H1 (cell line): ENCODE data around the gene APP. TPM values are rescaled to one million over a fixed set of nuclear protein-coding genes. Genes with fewer than 3 reads are reported as not detected.

ENCODE experiments used
- CTCF ChIA-PET: fragments of 300-600 bp; sonication (Branson Sonifier 250); formaldehyde crosslinking; loops from one replicate; lab custom pipeline; 2021; ENCODE audit not compliant: partially characterized antibody; lab: Charles Lee
- POLR2A ChIA-PET: fragments of 300-600 bp; sonication (Branson Sonifier 250); formaldehyde crosslinking; loops from one replicate; lab custom pipeline; 2021; ENCODE audit warnings: inconsistent platforms; ENCODE audit not compliant: partially characterized antibody; lab: Charles Lee
- DNase-seq, 2 experiments: peaks; one replicate each; pipeline versions ENCODE4 v3.0.0 to v3.0.0-alpha.2; 2010 to 2022; ENCODE audit warnings: low spot score in 2 of 2, low read depth in 1 of 2, mixed read lengths in 1 of 2
- FAIRE-seq: peaks from 2 replicates; lab custom pipeline; 2011; peaks lifted over from hg19 to GRCh38; lab: Jason Lieb, UNC
- H2AFZ ChIP-seq: 2 replicates; pipeline ENCODE4 v1.8.1; 2012; ENCODE audit warnings: low read length, inconsistent platforms
- H2AK5ac ChIP-seq: 2 replicates; pipeline ENCODE4 v1.6.1; 2013; ENCODE audit warnings: low read depth, low read length
- H2BK120ac ChIP-seq: replicated peaks from 2 replicates; pipeline ENCODE3; 2013; ENCODE audit warnings: low read depth, low read length, inconsistent platforms
- H2BK12ac ChIP-seq: 2 replicates; pipeline ENCODE4 v1.6.1; 2013; ENCODE audit warnings: low read depth, low read length
- H2BK15ac ChIP-seq: 2 replicates; pipeline ENCODE4 v1.6.1; 2013; ENCODE audit warnings: low read length
- H2BK20ac ChIP-seq: 2 replicates; pipeline ENCODE4 v1.6.1; 2013; ENCODE audit warnings: low read length
- H2BK5ac ChIP-seq: 2 replicates; pipeline ENCODE4 v1.6.1; 2013; ENCODE audit warnings: low read depth, low read length
- H3K14ac ChIP-seq: 2 replicates; pipeline ENCODE4 v1.6.1; 2013; ENCODE audit warnings: inconsistent platforms; ENCODE audit not compliant: insufficient read length
- H3K18ac ChIP-seq: 2 replicates; pipeline ENCODE4 v1.6.1; 2013; ENCODE audit warnings: low read length; ENCODE audit errors: extremely low read depth
- H3K23ac ChIP-seq: 2 replicates; pipeline ENCODE4 v1.6.1; 2013; ENCODE audit warnings: inconsistent platforms; ENCODE audit not compliant: insufficient read length
- H3K23me2 ChIP-seq: 2 replicates; pipeline ENCODE4 v1.6.1; 2013; ENCODE audit warnings: low read depth, low read length
- H3K27ac ChIP-seq: 2 replicates; pipeline ENCODE4 v1.6.1; 2011; ENCODE audit warnings: low read depth, low read length, inconsistent platforms
- H3K27me3 ChIP-seq, 4 experiments: replicated peaks in 1 of 4; 1 replicate in 1 of 4; 2 replicates in 3 of 4; pipeline versions ENCODE4 v1.6.1 to v1.8.1; 2011 to 2013; ENCODE audit warnings: low read length in 3 of 4, mild to moderate bottlenecking in 3 of 4, inconsistent platforms in 2 of 4, mixed read lengths in 2 of 4, moderate library complexity in 1 of 4; ENCODE audit not compliant: control insufficient read depth in 3 of 4, insufficient read depth in 3 of 4; ENCODE audit errors: extremely low read depth in 1 of 4
- H3K36me3 ChIP-seq, 4 experiments: 2 replicates each; pipeline versions ENCODE4 v1.6.1 to v1.8.1; 2011 to 2013; ENCODE audit warnings: mild to moderate bottlenecking in 4 of 4, low read length in 3 of 4, moderate library complexity in 2 of 4, control low read depth in 1 of 4, inconsistent platforms in 1 of 4; ENCODE audit not compliant: insufficient read depth in 4 of 4, control insufficient read depth in 2 of 4
- H3K4ac ChIP-seq: replicated peaks from 2 replicates; pipeline ENCODE3; 2013; ENCODE audit warnings: low read length, low read depth, mixed read lengths, inconsistent platforms; ENCODE audit not compliant: insufficient read length
- H3K4me1 ChIP-seq, 4 experiments: replicated peaks in 1 of 4; 1 replicate in 1 of 4; 2 replicates in 3 of 4; pipeline versions ENCODE4 v1.6.1 to v1.8.1; 2011 to 2013; ENCODE audit warnings: low read length in 3 of 4, inconsistent platforms in 2 of 4, mixed read lengths in 1 of 4; ENCODE audit not compliant: insufficient read depth in 4 of 4, control insufficient read depth in 3 of 4
- H3K4me2 ChIP-seq, 2 experiments: 2 replicates each; pipeline versions ENCODE4 v1.6.1 to v1.8.1; 2011 to 2013; ENCODE audit warnings: low read depth in 2 of 2, low read length in 2 of 2, control low read depth in 1 of 2, inconsistent platforms in 1 of 2, mild to moderate bottlenecking in 1 of 2; ENCODE audit not compliant: insufficient read depth in 1 of 2
- H3K4me3 ChIP-seq, 4 experiments: fragments of 200-600, 300-600 bp in 1 of 4; sonication (generic), shearing (Covaris generic), sonication (Bioruptor Twin) in 1 of 4; 2 replicates each; pipeline versions ENCODE4 v1.5.1 to v1.8.1; 2011 to 2016; ENCODE audit warnings: low read length in 4 of 4, low read depth in 3 of 4, control low read depth in 2 of 4, inconsistent platforms in 2 of 4, mild to moderate bottlenecking in 2 of 4, mixed read lengths in 1 of 4, moderate library complexity in 1 of 4; ENCODE audit not compliant: insufficient read depth in 2 of 4; ENCODE audit errors: extremely low read depth in 1 of 4
- H3K56ac ChIP-seq: replicated peaks from 2 replicates; pipeline ENCODE3; 2013; ENCODE audit warnings: low read depth, mild to moderate bottlenecking, mixed read lengths, low read length, inconsistent platforms; ENCODE audit not compliant: insufficient read length
- H3K79me1 ChIP-seq: 2 replicates; pipeline ENCODE4 v1.6.1; 2013; ENCODE audit warnings: low read depth, low read length, control low read depth
- H3K79me2 ChIP-seq, 2 experiments: 2 replicates each; pipeline versions ENCODE4 v1.6.1 to v1.8.1; 2012 to 2013; ENCODE audit warnings: low read length in 2 of 2, mild to moderate bottlenecking in 2 of 2, inconsistent platforms in 1 of 2; ENCODE audit not compliant: insufficient read depth in 2 of 2, control insufficient read depth in 1 of 2
- H3K9ac ChIP-seq, 4 experiments: replicated peaks in 1 of 4; 1 replicate in 1 of 4; 2 replicates in 3 of 4; pipeline versions ENCODE4 v1.6.1 to v1.8.1; 2011 to 2013; ENCODE audit warnings: low read depth in 3 of 4, low read length in 3 of 4, control low read depth in 2 of 4, mild to moderate bottlenecking in 2 of 4, moderate library complexity in 2 of 4, inconsistent platforms in 1 of 4; ENCODE audit errors: extremely low read depth in 1 of 4
- H3K9me3 ChIP-seq, 2 experiments: 2 replicates each; pipeline versions ENCODE4 v1.6.1 to v1.8.1; 2012 to 2013; ENCODE audit warnings: mild to moderate bottlenecking in 2 of 2, moderate library complexity in 2 of 2, control low read depth in 1 of 2, inconsistent platforms in 1 of 2, low read depth in 1 of 2, low read length in 1 of 2, mixed read lengths in 1 of 2; ENCODE audit not compliant: insufficient read depth in 2 of 2
- H4K20me1 ChIP-seq, 2 experiments: replicated peaks in 1 of 2; 2 replicates each; pipeline versions ENCODE3 to v1.8.1; 2011 to 2013; ENCODE audit warnings: inconsistent platforms in 2 of 2, low read length in 2 of 2, mild to moderate bottlenecking in 1 of 2; ENCODE audit not compliant: insufficient read depth in 2 of 2, control insufficient read depth in 1 of 2
- H4K5ac ChIP-seq: 2 replicates; pipeline ENCODE4 v1.6.1; 2013; ENCODE audit warnings: low read length, low read depth, mixed read lengths, inconsistent platforms; ENCODE audit not compliant: insufficient read length
- H4K8ac ChIP-seq: 2 replicates; pipeline ENCODE4 v1.8.0; 2013; ENCODE audit warnings: mild to moderate bottlenecking, moderate library complexity, low read length, inconsistent platforms; ENCODE audit not compliant: insufficient read depth; ENCODE audit errors: extremely low read depth
- H4K91ac ChIP-seq: replicated peaks from 2 replicates; pipeline ENCODE3; 2013; ENCODE audit warnings: low read length, mixed read lengths, inconsistent platforms; ENCODE audit not compliant: insufficient read length
- POLR2AphosphoS5 ChIP-seq: IDR thresholded peaks from 2 replicates; pipeline ENCODE4 v1.6.1; 2011; ENCODE audit warnings: low read depth, low read length
- RBBP5 ChIP-seq: IDR thresholded peaks from 2 replicates; pipeline ENCODE4 v1.7.1; 2012; ENCODE audit warnings: low read depth, mild to moderate bottlenecking, inconsistent platforms, low read length, moderate library complexity, borderline replicate concordance
- SP4 ChIP-seq: IDR thresholded peaks from 2 replicates; pipeline ENCODE4 v1.6.1; 2012; ENCODE audit warnings: low read length, inconsistent platforms
- WGBS, 2 experiments: shearing (Covaris generic) in 1 of 2; methylation state at CpG; one replicate each; pipeline versions ENCODE4 v1.1.6 to v1.1.7; 2013 to 2015; ENCODE audit warnings: low lambda C conversion rate in 2 of 2, mixed read lengths in 2 of 2, inconsistent platforms in 1 of 2, low coverage in 1 of 2, missing lambda C conversion rate in 1 of 2; ENCODE audit not compliant: insufficient replicate concordance in 2 of 2, insufficient coverage in 1 of 2, insufficient read length in 1 of 2; ENCODE audit errors: extremely low coverage in 1 of 2, missing lambda C conversion rate in 1 of 2; 5-methylcytosine and 5-hydroxymethylcytosine counted together
- polyA plus RNA-seq, 7 experiments: library from polyadenylated mRNA; depleted of rRNA in 3 of 7; stranded (reverse) in 5 of 7; unstranded in 2 of 7; fragments of >200 nt in 5 of 7; fragments of 200-250 nt in 2 of 7; gene quantifications; 1 replicate in 5 of 7; 2 replicates in 1 of 7; 4 replicates in 1 of 7; pipeline versions ENCODE4 v1.2.1 to v1.2.3, GENCODE V29; 2011 to 2013; ENCODE audit warnings: missing spikeins in 2 of 7, mixed read lengths in 2 of 7
- total RNA-seq: library from RNA; stranded (reverse); fragmentation: NEBNext Ultra II Directional; extraction: Animal tissue kit (Norgen Biotek cat#: 25700); gene quantifications from 2 replicates; pipeline ENCODE4 v1.2.1, GENCODE V29; 2021

APP gene
- total and polyA plus RNA-seq, 2 of the 8 experiments (the other 6 are each of a cell fraction or from before 2014, with no cell fraction given), result 375 to 551 TPM

GRCh38 chr21:26072666-26073615 is 97.6 kb downstream of the APP start:
- Histone ChIP-seq H3K14ac (no peak overlapping the region), H3K23ac (no peak overlapping the region), H3K18ac (0 out of 2 replicates have a peak overlapping the region, but pooled peaks have one; percentile 14), H3K4me3 (no peak overlapping the region), H2BK20ac (no peak overlapping the region), H3K9me3 (no peaks in the 10 kb centered on the region), H2BK15ac (no peak overlapping the region), H4K5ac (no peak overlapping the region), H3K9ac (no peak overlapping the region), H3K56ac (no peak overlapping the region), H3K27ac (no peak overlapping the region), H3K4ac (no peak overlapping the region), H3K27me3 (no peaks in the 10 kb centered on the region), H3K23me2 (no peaks in the 10 kb centered on the region; the same call in 1 of the 2 replicates), H2AK5ac (no peak overlapping the region), H4K20me1 (peaks cover 2 to 3% of the 10 kb centered on the region in 2 experiments), H2BK120ac (no peak overlapping the region), H3K79me2 (peaks cover 8 to 100% of the 10 kb centered on the region in 2 experiments; a peak in 3 of 4 replicates), H3K4me1 (peaks cover 5 to 29% (median 21%) of the 10 kb centered on the region in 4 experiments; a peak in 6 of 7 replicates), H2BK5ac (no peak overlapping the region; the same call in 1 of the 2 replicates), H3K4me2 (no peak overlapping the region), H4K8ac (no peak overlapping the region), H2AFZ (no peak overlapping the region), H3K79me1 (peaks cover 5% of the 10 kb centered on the region), H3K36me3 (no peaks in the 10 kb centered on the region), H2BK12ac (no peak overlapping the region), H4K91ac (no peak overlapping the region)
- CTCF ChIA-PET, result interaction anchor here (0.7 to 1.7 kb wide), 3 partner anchors 7 to 95 kb away, joined by 3 to 4 read pairs (median 3); no protein-coding TSS in a partner anchor
- 86% methylated on average over 9 of the region's 9 CpGs; no CpG with 5 or more reads in 1 of the 2 experiments for WGBS, 2 experiments
- FAIRE-seq (no peak), DNase-seq (no peak)
- POLR2A ChIA-PET, result interaction anchor here (0.6 to 2.2 kb wide), 3 partner anchors 10 to 44 kb away, joined by 3 to 4 read pairs (median 3); no protein-coding TSS in a partner anchor
- TF ChIP-seq SP4 (no peak), RBBP5 (no peak), POLR2AphosphoS5 (no peak)
